Activated CD4-positive, alpha-beta T cell treated with anti-CD3 and anti-CD28 coated beads, Interleukin-2, amount 50 U/mL, for 1 hour (primary cell): ENCODE measurements around the gene MED7.
"Not testable (repeated sequence)": the region's sequence is repeated elsewhere in the genome, so short reads cannot be mapped to it uniquely, and the experiment has no call there.

Source experiments
- DNase-seq: peaks from one replicate; pipeline ENCODE4 v3.0.0-alpha.2; 2020

Gene MED7, protein sequence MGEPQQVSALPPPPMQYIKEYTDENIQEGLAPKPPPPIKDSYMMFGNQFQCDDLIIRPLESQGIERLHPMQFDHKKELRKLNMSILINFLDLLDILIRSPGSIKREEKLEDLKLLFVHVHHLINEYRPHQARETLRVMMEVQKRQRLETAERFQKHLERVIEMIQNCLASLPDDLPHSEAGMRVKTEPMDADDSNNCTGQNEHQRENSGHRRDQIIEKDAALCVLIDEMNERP

DNA sequence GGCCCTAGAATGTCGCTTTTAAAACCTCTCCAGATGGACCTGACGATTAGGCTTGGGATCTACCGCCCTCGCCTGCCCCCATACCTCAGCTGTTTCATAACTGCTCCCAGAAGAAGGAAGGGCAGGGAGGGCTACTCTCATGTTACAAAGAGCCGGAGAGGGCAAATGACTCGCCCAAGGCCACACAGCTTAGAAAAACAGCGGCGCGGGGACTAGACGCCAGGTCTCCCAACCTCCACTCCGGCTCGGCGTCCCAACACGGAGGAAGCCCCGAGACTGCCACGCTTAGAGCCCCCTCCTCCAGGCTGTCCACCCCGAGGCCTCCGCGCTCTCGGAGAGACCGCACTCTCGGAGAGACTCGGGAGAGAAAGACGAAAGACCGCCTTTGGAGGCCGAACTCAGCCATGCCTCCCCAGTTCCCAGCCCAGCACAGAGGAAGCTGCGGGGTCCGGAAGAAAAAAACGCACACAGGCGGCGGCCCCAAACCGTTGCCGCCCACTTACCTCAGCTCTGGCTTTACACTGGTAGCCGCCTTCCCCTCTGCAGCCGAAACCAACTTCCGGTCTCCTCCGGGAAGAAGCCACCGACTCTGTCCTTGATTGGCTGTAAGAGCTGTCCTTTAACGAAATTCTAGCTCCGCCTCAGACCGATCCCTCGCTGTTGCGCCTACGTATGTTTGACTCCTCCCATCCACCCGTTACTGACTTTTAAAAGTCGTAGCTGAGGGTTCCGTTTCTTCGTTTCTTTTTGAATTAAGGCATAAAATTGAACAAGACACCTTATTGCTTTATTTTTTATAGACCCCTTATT is at the start of gene MED7:
TSS of gene MED7 (minus strand) at position 549 of the 810 bp plus-strand sequence. CDS start 3,434 bp downstream, outside the sequence.
- DNase-seq = peak; percentile 85

DNA sequence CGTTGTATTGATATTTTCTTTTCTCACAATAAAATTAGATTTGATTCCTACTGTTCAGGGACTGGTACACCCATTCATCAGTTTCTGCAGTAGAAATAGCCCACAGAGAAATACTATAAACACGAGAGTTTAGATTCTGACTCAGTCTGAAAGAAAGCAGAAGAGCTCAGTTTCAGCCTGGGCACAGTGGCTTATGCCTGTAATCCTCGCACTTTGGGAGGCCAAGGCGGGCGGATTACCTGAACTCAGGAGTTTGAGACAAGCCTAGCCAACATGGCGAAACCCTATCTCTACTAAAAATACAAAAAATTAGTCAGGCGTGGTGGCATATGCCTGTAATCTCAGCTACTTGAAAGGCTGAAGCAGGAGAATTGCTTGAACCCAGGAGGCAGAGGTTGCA is 46.6 kb upstream of the MED7 start:
- DNase-seq = no peak

DNA sequence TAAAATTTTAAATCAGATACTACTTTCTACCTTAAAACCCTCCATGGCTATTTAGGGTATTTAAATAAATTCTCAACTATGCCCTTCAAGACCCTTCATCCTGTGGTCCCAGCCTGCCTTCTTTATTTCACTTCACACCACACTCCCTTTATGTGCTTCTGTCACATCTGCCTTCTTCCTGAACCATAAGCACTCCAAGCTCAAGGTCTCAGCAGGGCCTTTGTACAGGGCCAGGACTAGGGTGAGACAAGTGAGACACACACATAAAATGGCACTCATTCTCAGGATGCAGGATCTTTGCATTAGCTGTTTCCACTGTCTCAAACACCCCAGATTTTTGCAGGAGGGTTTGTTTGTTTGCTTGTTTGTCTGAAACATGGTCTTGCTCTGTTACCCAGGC is 45.6 kb upstream of the MED7 start:
- DNase-seq = no peak

DNA sequence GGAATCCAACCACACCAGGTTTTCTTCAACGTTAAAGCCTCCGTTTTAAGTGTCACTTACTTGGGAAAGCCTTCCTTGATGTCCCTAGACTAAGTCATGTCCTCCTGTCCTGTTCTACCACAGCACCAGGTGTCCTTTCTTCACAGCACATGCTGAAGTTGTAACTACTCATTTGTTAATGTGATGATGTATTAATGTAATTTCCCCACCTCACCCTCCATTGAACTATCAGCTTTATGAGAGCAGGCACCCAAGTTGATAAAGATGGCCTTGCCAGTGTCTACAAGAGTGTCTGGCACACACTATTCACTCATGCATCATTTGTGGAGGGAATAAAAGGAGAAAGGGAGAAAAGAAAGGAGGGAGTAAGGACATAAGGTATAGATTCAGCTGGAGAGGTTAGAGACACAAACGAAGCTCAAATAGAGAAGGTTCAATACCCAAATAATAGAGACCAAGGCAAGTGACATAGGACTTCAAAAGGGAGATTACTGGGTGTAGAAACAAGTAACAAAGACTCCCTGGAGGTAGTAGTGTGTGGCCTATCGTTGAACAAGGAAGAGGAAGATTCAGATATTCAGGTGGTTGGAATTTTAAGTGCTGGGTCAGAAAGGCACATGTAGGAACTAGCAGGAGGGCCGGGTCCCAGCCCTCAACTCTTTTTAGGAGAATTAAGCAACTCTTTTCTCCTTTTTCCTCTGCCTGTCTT is 44.5 kb upstream of the MED7 start:
- no peak for DNase-seq

DNA sequence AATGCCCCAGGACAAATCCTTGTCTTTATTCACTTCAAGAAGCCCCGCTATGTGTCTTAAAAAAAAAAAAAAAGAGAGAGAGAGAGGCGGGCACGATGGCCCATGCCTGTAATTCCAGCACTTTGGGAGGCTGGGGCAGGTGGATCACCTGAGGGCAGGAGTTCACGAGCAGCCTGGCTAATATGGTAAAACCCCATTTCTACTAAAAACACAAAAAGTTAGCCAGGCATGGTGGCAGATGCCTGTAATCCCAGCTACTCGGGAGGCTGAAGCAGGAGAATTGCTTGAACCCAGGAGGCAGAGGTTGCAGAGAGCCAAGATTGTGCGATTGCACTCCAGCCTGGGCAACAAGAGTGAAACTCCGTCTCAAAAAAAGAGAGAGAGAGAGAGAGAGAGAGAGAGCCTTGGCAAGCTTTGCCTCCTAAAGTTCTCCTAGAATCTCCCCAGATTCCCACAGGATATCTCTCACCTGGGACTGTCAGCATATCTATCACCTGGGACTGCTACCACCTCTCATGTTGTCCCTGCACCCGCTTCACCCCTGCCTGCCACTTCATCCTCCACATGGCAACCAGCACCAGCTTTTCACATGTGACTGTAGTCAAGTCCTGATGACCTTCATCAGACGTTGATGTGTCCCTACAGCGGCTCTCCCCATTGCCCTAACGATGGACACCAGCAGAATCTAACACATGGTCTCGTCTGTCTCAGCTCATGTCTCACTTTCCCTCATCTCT is 43.8 kb upstream of the MED7 start:
- DNase-seq = no peak

DNA sequence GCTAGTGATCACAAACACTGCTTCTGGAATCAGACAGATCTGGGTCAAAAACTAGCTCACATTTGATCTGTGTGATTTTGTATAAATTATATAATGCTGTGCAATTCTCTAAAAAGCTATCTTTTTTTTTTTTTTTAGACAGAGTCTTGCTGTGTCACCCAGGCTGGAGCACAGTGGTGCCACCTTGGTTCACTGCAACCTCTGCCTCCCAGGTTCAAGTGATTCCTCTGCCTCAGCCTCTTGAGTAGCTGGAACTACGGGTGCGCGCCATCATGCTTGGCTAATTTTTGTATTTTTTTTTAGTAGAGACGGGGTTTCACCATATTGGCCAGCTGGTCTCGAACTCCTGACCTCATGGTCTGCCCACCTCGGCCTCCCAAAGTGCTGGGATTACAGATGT is 42.5 kb upstream of the MED7 start:
- DNase-seq = not testable (repeated sequence)

DNA sequence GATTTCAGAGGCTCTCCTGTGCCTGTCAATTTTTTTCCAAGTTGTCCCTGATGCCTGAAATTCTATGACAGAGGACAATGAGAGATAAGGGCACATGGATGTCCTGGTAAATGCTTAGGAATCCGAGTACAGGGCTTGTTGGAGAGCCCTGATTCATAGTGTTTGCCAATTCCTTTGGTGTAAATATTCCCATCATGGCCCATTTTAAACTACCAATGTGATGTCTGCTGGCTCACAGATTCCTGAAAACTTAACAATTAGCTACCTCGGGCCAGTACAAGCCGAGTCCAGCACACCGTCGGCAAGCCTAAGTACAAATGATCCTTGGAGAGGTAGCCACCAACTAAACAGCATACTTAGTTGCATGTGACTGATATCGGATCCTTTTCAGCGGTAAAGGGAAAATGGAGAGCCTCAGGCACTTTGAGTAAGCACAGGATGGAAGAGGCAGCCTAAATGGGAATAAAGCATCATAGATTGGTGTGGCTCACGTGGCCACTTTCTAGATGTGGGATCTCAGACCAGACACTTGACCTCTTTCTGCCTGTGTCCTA is 41.5 kb upstream of the MED7 start:
- DNase-seq = no peak

DNA sequence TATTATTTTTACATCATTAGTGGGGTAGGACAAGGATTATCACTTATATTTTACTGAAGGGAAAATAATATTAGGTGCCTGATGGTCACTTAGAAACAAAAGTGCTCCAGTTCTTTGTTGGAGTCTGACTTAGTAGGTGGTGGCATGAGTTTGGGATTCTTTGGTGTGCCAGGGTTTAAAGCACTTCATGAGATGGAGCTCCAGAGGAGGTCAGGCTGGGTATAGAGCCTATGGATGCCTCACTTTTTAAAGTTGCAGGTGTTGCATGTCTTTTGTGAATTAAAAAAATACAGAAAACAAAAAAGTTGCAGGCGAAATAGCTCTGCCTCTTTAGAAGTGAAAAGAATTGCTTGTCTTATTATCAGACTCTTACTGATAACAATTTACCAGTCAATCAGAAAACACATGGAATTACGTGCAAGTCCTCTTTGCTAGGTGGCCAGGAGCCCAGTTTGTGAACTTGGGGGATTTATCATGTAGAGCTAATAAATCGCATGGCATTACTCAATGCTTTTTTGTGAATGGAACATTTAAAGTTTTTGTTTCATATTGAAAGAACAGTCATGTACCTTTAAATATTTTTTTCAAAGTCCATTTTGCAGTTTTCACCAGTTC is 39.6 kb upstream of the MED7 start:
- no peak for DNase-seq

DNA sequence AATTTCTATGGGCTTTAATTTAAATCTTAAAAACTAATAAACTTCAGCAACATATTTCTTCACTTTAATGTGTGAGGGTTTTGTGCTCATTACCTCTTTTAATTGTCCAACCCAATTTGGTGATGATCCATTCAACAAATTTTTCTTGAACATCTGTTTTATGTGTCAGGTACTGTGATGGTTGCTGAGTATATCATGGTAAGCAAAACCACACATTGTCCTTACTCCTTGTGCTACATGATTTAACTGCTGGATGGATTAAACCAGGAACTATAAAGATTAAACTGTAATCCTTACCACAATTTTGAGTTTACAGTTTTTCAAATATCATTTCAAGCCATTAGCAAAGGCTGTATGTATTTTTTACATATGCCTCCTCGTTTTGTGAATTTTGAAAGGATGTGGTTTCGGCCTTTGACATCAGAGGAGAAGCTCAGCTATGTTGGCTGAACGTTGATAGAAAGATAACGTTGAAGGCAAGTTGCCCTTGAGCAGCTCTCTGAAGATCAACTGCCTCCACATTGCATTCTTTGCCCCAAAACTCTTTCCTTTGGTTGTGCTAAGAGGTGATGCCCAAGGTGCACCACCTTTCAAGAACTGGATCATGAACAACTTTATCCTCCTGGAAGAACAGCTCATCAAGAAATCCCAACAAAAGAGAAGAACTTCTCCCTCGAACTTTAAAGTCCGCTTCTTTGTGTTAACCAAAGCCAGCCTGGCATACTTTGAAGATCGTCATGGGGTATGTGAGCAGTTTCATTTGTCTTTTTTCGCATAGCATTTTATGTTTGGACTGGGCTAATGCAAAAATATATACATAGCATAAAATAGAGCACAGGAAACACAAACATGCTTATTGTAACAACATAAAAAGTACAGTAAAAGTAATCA is 38.0 kb upstream of the MED7 start, which contains the start of gene ITK:
TSS of gene ITK (plus strand) at position 467 of the 891 bp plus-strand sequence. CDS start at position 605, 138 bp downstream.
- no peak for DNase-seq

DNA sequence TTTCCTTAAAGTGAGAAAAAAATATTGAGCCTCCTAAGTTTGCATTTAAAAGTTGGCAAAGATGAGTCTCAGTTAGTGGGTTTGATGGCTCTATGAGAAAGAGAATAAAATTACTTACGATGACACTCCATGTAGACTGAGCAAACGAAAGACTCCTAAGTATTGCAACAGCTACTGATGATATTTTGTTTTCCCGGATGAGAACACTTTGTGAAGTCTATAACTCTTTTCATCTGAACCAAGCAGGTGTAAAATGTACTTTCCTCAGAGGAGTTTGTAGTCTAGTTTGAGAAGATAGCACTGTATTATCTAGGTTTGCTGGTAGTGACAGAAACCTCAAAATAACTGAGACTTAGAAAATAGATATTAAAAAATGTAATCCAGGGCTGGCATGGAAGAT is 36.3 kb upstream of the MED7 start:
- no peak for DNase-seq

DNA sequence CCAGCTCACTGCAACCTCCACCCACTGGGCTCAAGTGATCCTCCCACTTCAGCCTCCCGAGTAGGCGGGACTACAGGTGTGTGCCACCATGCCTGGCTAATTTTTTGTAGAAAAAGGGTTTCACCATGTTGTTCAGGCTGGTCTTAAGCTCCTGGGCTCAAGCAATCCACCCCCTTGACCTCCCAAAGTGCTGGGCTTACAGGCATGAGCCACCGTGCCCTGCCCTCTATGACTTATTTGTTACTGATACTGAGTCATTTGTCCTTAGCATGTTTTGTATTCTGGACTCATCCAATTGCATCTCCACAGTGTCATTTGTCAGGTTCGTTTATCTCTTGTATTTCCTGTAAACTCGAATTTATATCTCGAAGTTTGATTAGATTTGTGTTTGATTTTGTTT is 35.3 kb upstream of the MED7 start:
- DNase-seq = no peak

DNA sequence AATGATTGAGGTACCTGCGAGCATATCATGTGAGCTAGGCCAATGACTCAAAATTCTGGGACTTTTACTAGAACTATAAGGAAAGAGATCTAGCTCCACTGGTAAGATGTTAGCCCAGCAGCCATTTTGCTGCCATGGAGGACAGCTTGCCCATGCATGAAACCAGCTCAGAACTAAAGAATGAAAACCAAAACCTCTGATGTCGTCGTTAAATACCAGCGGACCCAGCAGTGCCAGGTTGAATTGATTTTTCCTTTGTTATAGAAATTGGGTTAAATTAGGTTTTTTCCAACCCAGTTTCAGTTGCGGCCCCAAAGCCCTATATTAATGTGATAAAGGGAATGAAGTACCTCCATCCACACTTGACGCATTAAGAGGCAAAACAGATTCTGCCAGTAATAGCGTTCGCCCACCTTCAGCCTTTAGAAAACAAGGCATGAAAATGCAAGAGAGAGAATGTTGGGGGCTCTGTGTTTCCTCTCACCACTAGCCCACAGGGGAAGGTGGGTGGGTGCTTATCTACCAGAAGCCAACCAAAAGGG is 32.5 kb upstream of the MED7 start:
- DNase-seq = no peak

DNA sequence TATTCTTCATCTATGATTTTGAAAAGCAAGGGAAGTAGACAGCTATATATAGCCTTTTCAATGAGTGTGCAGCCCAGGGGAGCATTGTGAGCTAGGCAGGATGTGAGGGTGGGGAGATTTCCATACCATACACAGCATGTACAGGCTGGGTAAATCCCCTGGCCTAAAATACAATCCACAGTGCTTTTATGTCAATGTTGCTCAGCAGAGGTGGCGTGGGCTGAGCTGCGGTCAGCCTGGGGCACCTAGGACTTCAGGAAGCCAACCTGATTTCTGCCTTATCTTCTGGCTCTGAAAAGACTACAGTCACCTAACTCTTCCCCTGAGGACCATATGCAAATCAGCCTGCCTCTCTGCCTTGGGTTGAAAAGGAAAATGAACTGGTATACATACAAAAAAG is 29.7 kb upstream of the MED7 start:
- peak; percentile 65 for DNase-seq

DNA sequence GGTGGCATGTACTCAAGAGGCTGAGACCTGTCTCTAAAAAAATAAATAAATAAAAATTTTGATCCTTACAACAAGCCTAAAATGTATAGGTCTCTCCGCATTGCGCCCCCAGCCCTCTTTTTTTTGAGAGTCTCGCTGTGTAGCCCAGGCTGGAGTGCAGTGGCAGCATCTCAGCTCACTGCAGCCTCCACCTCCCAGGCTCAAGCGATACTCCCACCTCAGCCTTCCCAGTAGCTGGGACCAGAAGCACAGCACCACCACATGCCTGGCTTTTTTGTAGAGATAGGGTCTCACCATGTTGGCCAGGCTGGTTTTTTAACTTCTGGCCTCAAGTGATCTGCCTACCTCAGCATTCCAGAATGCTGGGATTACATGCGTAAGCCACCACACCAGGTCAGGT is 25.6 kb upstream of the MED7 start:
- DNase-seq = no peak

DNA sequence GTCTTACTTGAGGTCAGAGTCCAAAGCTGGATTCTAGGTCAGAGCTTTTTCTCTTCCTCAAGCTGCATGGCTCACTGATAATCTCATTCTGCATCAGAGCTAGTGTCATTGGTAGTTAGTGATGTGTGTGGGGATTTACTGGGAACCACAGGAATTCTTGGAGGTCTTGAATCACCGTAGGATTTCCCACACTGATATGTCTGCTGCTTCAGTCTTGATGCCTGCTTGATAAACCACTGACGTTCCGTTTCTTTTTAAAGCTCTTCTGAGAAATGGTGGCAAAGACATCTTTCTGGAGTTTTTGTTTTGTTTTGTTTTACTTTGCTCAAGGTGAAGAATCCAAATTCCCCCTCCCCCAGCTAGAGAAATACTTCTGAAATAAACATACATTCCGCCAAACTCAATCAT is 24.6 kb upstream of the MED7 start:
- DNase-seq = no peak

DNA sequence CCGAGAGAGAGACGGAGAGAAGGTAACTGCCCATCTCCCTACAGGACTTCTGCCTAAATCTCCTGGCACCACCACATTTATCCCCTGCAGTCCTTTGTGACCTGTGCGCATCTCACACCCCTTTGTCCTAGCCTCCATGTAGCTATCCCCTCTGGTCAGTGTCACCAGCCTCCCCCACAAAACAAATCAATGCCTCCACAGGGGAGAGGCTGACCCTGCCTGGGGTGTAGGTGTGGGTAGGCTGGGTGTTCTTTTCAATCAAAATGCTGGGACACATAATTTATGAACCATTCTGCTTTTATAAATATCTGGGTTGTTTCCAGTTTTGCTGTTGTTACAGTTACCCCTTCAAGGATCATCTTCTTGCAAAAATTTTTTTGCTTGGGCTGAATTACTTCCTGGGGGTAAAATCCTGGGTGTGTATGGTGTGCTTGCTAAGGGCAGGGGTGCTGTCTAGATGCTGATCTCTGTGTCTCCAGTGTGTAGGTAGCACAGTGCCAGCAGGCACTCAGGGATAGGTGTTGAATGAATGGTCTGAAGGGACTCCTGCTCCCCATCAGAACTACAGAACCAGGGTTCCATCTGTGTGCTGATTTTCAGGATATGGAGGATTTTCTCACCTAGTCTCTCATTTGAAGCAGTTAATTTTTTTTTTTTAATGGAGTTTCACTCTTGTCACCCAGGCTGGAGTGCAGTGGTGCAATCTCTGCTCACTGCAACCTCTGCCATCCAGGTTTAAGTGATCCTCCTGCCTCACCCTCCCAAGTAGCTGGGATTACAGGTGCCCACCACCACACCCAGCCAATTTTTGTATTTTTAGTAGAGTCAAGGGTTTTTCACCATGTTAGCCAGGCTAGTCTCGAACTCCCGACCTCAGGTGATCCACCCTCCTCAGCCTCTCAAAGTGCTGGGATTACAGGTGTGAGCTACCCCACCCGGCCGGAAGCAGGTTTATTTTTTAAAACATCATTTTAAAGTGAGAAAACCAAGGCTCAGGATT is 23.8 kb upstream of the MED7 start, which contains the start of gene GARIN3:
TSS of gene GARIN3 (minus strand) at position 51 of the 1,000 bp plus-strand sequence. CDS start 96 bp downstream, outside the sequence.
- DNase-seq = no peak

DNA sequence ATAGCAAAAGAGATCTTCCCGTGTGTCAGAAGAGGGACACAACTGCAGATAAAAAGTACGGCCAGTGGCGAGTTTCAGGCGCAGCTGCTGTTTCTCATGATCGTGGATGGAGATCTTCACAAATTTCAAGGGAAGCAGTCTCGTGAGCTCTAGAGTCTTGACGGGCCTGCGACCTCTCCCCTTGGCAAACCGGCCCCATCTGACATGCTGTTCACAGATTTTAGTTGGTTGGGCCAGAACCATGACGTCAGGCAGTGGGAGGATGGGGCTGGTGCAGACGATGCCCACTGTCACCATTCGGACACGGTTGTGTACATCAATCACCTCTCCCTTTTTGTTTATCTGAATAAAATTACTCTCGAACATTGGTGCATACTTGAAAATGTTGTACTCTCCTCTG is 23.0 kb upstream of the MED7 start:
- DNase-seq = no peak

DNA sequence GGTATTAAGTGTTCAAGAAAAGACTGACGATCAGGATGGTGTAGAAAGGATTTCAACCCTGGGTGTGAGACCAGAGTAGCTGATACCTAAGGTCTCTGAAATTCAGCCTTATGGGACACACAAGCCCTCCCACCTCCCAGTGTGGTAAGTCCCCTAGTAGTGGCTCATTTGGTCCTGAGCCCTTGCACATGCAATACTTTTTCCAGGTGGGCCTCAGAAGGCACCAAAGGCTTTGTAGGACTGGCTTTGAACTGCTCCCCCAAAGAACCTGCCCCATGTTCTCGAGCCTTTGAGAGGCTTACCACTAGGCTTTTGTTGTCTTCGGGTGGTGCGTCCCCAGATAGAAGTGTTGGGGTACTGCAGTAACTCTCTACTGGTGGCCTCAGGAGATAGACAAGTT is 22.6 kb upstream of the MED7 start:
- no peak for DNase-seq

DNA sequence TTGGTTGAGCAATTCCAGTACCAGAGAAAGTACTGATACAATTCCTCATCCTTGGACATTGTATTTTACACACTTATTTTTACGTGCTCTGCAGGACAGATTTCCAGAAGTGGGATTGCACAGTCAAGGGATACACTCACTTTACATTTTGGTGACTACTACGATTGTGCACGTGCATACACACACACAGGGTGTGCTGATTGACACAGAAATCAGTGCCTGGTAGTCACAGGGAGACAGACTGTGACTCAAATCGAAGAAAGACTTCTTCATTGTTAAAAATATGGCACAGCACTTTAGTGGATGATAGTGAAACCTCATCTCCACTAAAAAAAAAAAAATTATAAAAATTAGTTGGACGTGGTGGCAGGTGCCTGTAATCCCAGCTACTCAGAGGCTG is 21.9 kb upstream of the MED7 start:
- no peak for DNase-seq
